ENCODE results near the gene GOLGA8N.
A peak's percentile ranks its signal among the peaks of the same experiment; 100 is the strongest.

Gene GOLGA8N

GRCh38 chr15:32651229-32651837 lies 58.1 kb downstream of the GOLGA8N start:
- peak in 2 of 4 experiments; percentile 17 to 26 for DNase-seq (ENCODE audit: low read depth in 4 of 4, low spot score in 1 of 4)

GRCh38 chr15:32652178-32652577 lies 58.9 kb downstream of the GOLGA8N start:
- no peak for DNase-seq (ENCODE audit: low read depth in 4 of 4, low spot score in 1 of 4)

DNA sequence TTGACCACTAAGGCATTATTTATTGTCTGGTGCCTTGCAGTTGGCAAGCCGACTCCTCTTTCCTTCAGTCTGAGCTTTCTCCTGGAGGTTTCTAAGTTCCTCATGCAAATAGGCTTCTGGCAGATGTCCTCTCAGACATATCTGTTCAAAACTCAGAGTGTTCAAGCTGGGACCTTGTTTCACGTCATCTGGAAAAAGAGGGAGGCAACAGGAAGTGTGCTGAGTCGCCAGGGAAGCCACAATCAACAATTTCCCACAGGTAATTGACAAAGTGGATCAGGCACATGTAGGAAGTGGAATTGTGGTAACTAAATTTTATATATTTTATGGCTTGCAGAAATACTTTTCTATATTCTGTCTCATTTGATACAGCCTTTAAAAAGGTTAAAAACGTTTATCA lies 62.8 kb downstream of the GOLGA8N start:
- no peak for DNase-seq (ENCODE audit: low read depth in 4 of 4, low spot score in 1 of 4)

- no peak for DNase-seq (ENCODE audit: low read depth in 4 of 4, low spot score in 1 of 4)
Measured at GRCh38 chr15:32656496-32656895, 63.2 kb downstream of the GOLGA8N start.
